Cardiac ventricle fibroblast (primary cell): ENCODE results near the gene BCL2A1. TPM values are rescaled to one million over a fixed set of nuclear protein-coding genes. Genes with fewer than 3 reads are reported as not detected.

Experiments
- total RNA-seq: library from RNA; depleted of rRNA; stranded (reverse); fragments of >200 nt; gene quantifications from 2 replicates; pipeline ENCODE4 v1.2.3, GENCODE V29; 2015

Gene BCL2A1
- total RNA-seq, result not detected in 2 replicates

DNA sequence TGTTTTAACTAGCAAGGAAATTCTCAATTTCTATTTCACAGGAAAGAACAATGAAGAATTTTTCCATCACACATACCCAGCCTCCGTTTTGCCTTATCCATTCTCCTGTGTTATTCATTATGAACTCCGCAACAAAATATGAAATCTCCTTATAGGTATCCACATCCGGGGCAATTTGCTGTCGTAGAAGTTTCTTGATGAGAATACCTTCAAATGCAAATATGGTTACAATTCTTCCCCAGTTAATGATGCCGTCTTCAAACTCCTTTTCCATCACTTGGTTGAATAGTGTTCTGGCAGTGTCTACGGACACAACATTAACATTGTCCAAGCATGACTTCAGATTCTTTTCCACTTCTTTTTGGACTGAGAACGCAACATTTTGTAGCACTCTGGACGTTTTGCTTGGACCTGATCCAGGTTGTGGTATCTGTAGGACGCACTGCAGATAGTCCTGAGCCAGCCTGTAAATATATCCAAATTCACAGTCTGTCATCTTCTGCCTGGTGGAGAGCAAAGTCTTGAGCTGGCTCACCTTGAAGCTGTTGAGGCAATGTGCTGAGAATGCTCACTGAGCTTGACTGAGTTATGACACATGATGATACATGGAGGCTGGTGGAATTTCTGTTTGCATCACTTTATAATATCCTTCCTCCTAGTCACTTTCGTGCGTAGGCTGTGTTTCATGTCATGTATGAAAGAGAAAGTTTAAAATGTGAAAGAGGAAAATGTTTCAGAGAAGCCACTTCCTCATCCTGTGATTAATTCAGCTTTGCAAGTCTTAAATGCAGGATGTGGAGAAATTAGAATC is at the start of gene BCL2A1:
TSS of gene BCL2A1 (minus strand) at position 573 of the 811 bp plus-strand sequence. CDS start at position 496, 77 bp downstream.

Other genes with a start within 250 kb of the BCL2A1 start
- gene MTHFS, start 74.2 kb downstream of the BCL2A1 start, total RNA-seq, result 8.0 and 21.3 TPM in 2 replicates
- gene ZFAND6, start 88.5 kb upstream of the BCL2A1 start, total RNA-seq, result 51.4 and 66.6 TPM in 2 replicates
- 44.5 and 58.7 TPM in 2 replicates for gene FAH, start 181.8 kb upstream of the BCL2A1 start, total RNA-seq